ENCODE measurements around the gene EXOC4.

DNA sequence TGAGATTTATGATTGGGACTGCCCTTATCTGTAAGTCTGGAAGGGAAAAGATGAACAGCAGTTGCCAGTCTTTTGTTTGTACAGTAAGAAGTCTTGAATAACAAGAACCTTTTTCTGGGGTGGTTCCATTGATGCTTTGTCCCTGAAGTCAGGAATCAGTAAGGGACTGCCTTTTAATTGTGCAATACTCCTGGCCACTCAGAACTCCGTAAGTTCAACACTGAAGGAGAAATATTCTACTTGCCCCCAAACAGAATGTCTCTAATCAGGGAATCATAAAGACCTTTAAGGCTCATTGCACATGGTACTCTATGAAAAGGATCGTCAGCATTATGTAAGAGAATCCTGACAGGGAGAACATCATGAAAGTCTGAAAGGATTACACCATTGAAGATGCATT, 361.4 kb downstream of the EXOC4 start:
- no peak for TF ChIP-seq CTCF (conservative IDR thresholded peaks at IDR 0.05; ENCODE audit: low read length)
- TF ChIP-seq EZH2phosphoT487 (IDR thresholded peaks at IDR 0.05; ENCODE audit: borderline replicate concordance) = no peak
